Mesothelial cell of epicardium (in vitro differentiated cells): ENCODE measurements around the gene NUBP1. TPM values are rescaled to one million over a fixed set of nuclear protein-coding genes. Genes with fewer than 3 reads are reported as not detected.
A peak's percentile ranks its signal among the peaks of the same experiment; 100 is the strongest.

Experiments
- DNase-seq, 2 experiments: peaks; one replicate each; pipeline ENCODE4 v3.0.0; 2021; ENCODE audit warnings: low spot score in 2 of 2; ENCODE audit not compliant: unreplicated experiment in 2 of 2
- H3K27ac Mint-ChIP-seq: 2 replicates; pipeline ENCODE4 v1.8.0; 2021; ENCODE audit warnings: mixed read lengths
- H3K27me3 Mint-ChIP-seq: 2 replicates; pipeline ENCODE4 v1.8.0; 2021; ENCODE audit warnings: low read depth, mixed read lengths
- H3K36me3 Mint-ChIP-seq: 2 replicates; pipeline ENCODE4 v1.8.0; 2021; ENCODE audit warnings: mixed read lengths
- H3K4me1 Mint-ChIP-seq: 2 replicates; pipeline ENCODE4 v1.8.0; 2021; ENCODE audit warnings: mixed read lengths
- H3K4me3 Mint-ChIP-seq: 2 replicates; pipeline ENCODE4 v1.8.0; 2021; ENCODE audit warnings: mild to moderate bottlenecking, moderate library complexity, mixed read lengths
- H3K9me3 Mint-ChIP-seq: 2 replicates; pipeline ENCODE4 v1.8.0; 2021; ENCODE audit warnings: mixed read lengths
- total RNA-seq: library from RNA; stranded (reverse); gene quantifications from 3 replicates; pipeline ENCODE4 v1.2.1, GENCODE V29; 2021
- TF ChIP-seq, protein P1 (sequence below): fragments of 200-600 bp; sonication (generic); IDR thresholded peaks from one replicate; pipeline ENCODE4 v1.5.0; 2021; ENCODE audit warnings: antibody characterized with exemption; ENCODE audit not compliant: unreplicated experiment

Gene NUBP1
- total RNA-seq, 1 donor from 2014 or later: 18.1 TPM

DNA sequence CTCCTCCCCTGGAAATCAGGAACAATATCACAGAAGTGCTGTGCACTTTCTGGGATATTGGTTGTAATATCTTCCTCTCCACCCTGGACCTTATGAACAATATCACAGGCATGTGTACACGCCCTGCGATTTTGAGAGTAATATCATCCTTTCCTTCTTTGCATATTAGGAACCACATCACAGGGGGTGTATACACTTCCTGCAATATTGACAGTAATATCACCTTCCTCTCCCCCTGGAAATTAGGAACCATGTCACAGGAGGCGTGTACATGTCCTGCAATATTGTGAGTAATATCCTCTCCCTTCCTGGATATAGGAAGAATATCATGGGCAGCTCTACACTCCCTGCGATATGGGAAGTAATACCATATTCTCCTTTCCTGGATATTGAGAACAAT, 34.7 kb upstream of the NUBP1 start:
- Mint-ChIP-seq H3K9me3 (no peaks in the 10 kb centered on the region), H3K4me3 (no peak overlapping the region), H3K27ac (no peak overlapping the region), H3K4me1 (no peaks in the 10 kb centered on the region), H3K36me3 (no peaks in the 10 kb centered on the region), H3K27me3 (peaks cover 12% of the 10 kb centered on the region)
- TF ChIP-seq, protein P1, sequence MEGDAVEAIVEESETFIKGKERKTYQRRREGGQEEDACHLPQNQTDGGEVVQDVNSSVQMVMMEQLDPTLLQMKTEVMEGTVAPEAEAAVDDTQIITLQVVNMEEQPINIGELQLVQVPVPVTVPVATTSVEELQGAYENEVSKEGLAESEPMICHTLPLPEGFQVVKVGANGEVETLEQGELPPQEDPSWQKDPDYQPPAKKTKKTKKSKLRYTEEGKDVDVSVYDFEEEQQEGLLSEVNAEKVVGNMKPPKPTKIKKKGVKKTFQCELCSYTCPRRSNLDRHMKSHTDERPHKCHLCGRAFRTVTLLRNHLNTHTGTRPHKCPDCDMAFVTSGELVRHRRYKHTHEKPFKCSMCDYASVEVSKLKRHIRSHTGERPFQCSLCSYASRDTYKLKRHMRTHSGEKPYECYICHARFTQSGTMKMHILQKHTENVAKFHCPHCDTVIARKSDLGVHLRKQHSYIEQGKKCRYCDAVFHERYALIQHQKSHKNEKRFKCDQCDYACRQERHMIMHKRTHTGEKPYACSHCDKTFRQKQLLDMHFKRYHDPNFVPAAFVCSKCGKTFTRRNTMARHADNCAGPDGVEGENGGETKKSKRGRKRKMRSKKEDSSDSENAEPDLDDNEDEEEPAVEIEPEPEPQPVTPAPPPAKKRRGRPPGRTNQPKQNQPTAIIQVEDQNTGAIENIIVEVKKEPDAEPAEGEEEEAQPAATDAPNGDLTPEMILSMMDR: no peak
- no peak for DNase-seq

DNA sequence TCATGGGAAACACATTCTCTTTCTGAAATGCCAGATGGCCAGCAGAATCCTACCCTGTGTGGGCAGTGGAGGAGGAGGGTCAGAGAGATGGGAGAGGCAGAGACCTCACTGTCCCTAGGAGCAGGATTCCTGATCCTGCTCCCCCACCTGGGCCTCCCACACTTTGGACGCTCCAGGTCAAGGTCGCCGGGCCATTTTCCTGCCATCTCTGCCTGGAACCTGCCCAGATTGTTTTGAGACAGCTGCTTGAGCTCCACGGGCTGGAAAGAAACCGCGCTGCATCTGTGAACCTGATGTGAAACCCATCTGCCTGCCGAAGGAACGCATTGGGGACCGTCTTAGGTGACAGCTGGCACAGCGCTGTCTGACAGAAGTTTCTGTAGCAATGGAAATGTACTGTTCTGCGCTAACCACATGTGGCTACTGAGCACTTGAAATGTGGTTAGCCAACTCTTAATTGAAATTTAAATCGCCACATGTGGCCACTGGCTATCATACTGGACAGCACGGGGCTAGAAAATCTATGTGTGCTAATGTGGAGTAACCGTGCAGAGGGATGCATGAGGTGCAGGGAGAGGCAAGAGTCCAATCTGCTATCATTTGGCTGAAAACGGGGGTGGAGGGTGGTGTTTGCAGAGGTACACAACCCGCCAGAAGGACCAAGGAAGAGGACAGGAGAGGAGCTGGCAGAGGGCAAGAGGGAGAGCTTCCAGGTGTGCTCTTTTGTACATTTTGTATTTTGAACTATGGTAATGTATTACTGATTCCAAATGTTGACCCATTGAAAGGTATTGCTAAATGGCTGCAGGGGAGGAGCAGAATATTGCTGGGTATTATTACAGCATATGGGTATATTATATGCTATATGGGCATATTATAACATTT, 15.4 kb upstream of the NUBP1 start:
- Mint-ChIP-seq H3K27me3 (no peaks in the 10 kb centered on the region), H3K9me3 (peaks cover 2% of the 10 kb centered on the region), H3K4me3 (no peak overlapping the region), H3K36me3 (peaks cover under 1% of the 10 kb centered on the region), H3K4me1 (no peaks in the 10 kb centered on the region), H3K27ac (no peak overlapping the region)
- TF ChIP-seq, protein P1: no peak
- no peak for DNase-seq

DNA sequence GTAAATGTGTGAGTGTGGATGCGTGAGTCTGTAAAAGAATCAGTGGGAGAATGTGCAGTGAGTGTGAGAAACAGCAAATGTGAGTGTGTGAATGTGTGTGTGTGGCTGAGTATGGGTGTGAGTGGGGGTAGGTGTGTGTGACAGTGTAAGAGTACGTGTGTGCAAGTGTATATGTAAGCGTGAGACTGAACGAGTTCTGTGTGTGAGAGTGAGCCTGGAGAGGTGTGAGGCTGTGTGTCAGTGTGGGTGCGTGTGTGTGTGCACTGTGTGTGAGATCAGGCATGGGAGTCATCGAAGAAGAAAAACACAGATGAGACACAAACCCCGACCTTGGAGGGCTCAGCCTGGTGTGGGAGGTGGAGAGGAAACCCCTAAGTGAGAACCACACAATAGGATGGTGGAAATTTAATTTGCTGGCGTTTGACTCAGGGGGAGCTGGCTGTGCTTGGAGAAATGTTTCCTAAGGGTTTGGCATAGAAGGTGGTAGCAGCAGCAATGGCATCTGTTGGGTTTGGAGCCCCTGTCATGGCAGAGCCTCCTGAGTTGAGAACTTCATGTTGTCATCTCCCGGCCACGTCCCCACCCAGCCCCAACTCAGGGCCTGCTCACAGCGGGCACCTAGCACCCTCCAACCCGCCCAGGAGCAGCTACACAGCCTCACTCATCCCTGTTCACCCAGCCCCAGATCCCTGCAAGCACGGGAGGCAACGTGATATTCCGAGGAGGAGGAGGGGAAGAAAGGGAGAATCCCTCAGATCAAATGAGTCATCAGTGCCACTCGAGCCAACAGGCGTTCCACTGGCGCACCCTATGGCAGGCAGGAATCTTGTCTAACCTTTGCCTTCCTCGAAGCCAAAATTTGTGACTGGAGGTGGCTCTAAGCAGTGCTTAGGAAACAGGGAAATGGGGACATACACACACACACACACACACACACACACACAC, 14.3 kb upstream of the NUBP1 start:
- H3K4me3 Mint-ChIP-seq: no peak overlapping the region
- H3K27me3 Mint-ChIP-seq: no peaks in the 10 kb centered on the region
- H3K9me3 Mint-ChIP-seq: peaks cover 4% of the 10 kb centered on the region
- peaks cover 2% of the 10 kb centered on the region for H3K36me3 Mint-ChIP-seq
- TF ChIP-seq, protein P1: no peak
- no peak for DNase-seq
- no peaks in the 10 kb centered on the region for H3K4me1 Mint-ChIP-seq
- no peak overlapping the region for H3K27ac Mint-ChIP-seq

DNA sequence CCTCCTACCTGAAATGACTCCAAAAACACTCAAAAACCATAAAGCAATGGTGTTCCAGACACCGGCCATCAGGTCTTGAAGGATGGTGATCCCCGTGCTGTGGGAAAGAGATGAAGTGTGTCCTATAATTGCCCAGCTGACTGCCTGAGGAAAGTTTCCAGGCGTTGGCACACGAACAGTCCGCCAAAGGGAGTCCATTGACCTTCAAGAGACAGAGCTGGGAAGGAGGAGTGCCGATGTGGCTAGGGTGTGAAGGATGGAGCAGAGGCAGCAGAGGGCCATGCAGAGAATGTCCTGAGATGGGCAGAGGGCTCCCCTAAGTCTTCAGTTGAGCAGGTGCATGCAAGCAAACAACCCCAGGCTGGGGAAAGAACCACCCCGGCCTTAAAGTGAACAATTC, 11.9 kb upstream of the NUBP1 start:
- TF ChIP-seq, protein P1: no peak
- Mint-ChIP-seq H3K9me3 (peaks cover 4% of the 10 kb centered on the region), H3K4me1 (no peaks in the 10 kb centered on the region), H3K27me3 (no peaks in the 10 kb centered on the region), H3K36me3 (peaks cover 2% of the 10 kb centered on the region), H3K27ac (no peak overlapping the region), H3K4me3 (no peak overlapping the region)
- DNase-seq: no peak

DNA sequence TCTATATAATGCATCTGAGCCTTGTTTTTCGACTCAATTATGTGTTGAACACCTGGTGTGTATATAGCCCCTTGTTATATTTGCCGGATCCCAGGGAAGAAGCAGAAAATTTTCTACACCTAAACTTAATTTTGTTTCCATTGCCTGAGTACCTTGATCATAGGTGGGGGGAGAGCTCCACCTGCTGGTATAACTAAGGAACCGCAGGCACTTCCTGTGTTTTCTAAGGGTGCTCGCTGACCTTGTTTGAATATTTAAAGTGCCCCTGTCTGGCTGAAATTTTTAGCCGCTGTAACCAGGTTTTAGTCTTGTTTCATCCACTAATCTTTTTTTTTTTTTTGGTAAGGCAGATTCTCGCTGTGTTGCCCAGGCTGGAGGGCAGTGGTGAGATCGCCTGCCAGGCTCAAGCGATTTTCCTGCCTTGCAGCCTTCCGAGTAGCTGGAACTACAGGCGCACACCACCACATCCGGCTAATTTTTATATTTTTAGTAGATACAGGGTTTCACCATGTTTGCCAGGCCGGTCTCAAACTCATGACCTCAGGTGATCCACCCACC, 6.5 kb upstream of the NUBP1 start:
- H3K27ac Mint-ChIP-seq: peak overlapping the region; percentile 30

More for the DNA sequence above, 6.5 kb upstream of the NUBP1 start:
- DNase-seq: peak; percentile 35 to 68
- Mint-ChIP-seq H3K9me3 (peaks cover 4% of the 10 kb centered on the region), H3K4me1 (peaks cover 15% of the 10 kb centered on the region), H3K36me3 (peaks cover 2% of the 10 kb centered on the region), H3K4me3 (no peak overlapping the region), H3K27me3 (no peaks in the 10 kb centered on the region)
- TF ChIP-seq, protein P1: peak; percentile 96
